ENCODE data around the gene CRYBG2.
"Not testable (repeated sequence)": the region's sequence is repeated elsewhere in the genome, so short reads cannot be mapped to it uniquely, and the experiment has no call there.

Gene CRYBG2

GRCh38 chr1:26353976-26354820, at the start of gene CRYBG2:
Gene CRYBG2, minus strand, starts transcription at chr1:26354130. Its CDS starts 7,473 bp downstream, at chr1:26346657.
- no peak within 1 kb of the TSS for H3K27ac Mint-ChIP-seq
- no peaks in the 10 kb centered on the region for H3K9me3 Mint-ChIP-seq
- H3K36me3 Mint-ChIP-seq (ENCODE audit: low read depth) = no peaks in the 10 kb centered on the region
- peaks cover 11% of the 10 kb centered on the region for H3K4me1 Mint-ChIP-seq (ENCODE audit: low read depth)
- H3K27me3 Mint-ChIP-seq = peaks cover 5% of the 10 kb centered on the region
- H3K4me3 Mint-ChIP-seq = no peak within 1 kb of the TSS

DNA sequence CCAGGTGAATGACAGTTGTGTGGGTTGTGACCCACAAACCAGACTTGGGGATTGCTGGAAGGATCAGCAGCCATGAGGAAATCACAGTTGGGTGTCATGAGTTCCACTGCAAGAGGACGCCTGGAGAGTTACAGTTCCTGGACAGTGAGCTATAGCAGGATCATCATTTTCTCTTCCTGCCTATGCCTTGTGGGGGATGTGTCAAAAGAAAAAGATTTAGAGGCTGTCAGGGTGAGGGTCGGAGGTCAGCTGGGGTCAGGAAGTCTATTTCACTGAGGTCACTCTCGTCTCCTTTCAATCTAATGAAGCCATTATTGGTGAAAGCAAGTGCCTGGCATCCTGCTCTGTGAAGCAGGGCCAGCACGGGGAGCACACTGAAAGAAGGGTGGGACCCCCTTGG, 49.7 kb upstream of the CRYBG2 start:
- Mint-ChIP-seq H3K4me1 (ENCODE audit: low read depth) (peaks cover 3% of the 10 kb centered on the region), H3K36me3 (ENCODE audit: low read depth) (no peaks in the 10 kb centered on the region), H3K4me3 (no peak overlapping the region), H3K27me3 (peaks cover 34% of the 10 kb centered on the region), H3K9me3 (no peaks in the 10 kb centered on the region), H3K27ac (no peak overlapping the region)

- Mint-ChIP-seq H3K9me3 (no peaks in the 10 kb centered on the region), H3K4me1 (ENCODE audit: low read depth) (no peaks in the 10 kb centered on the region), H3K4me3 (no peak overlapping the region), H3K27ac (no peak overlapping the region), H3K27me3 (peaks cover 30% of the 10 kb centered on the region), H3K36me3 (ENCODE audit: low read depth) (no peaks in the 10 kb centered on the region)
Measured at GRCh38 chr1:26401891-26402290, 48.0 kb upstream of the CRYBG2 start.

GRCh38 chr1:26399034-26399433, 45.1 kb upstream of the CRYBG2 start:
- H3K27ac Mint-ChIP-seq = no peak overlapping the region
- no peaks in the 10 kb centered on the region for H3K9me3 Mint-ChIP-seq

DNA sequence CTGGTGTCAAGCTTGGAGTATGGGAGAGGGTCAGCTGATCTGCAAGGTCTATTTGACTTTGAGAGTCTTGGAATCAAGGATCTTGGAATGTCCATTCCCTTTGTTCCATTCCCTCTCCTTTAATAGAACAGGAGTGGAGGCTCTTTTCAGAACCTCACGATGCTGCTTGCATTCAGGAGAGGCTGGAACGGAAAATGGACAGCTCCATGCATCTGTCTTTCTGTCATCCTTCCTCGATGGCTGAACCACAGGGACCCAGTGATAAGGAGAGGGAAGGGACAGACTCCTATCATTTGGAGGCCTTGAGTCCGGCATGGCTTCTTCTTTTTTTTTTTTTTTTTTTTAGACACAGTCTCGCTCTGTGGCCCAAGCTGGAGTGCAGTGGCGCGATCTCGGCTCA, 41.8 kb upstream of the CRYBG2 start:
- Mint-ChIP-seq H3K4me1 (ENCODE audit: low read depth) (peaks cover 12% of the 10 kb centered on the region), H3K27me3 (no peaks in the 10 kb centered on the region), H3K9me3 (no peaks in the 10 kb centered on the region), H3K36me3 (ENCODE audit: low read depth) (no peaks in the 10 kb centered on the region), H3K4me3 (no peak overlapping the region), H3K27ac (no peak overlapping the region)

More at GRCh38 chr1:26399034-26399433, 45.1 kb upstream of the CRYBG2 start:
- Mint-ChIP-seq H3K4me3 (no peak overlapping the region), H3K4me1 (ENCODE audit: low read depth) (no peaks in the 10 kb centered on the region), H3K27me3 (peaks cover 13% of the 10 kb centered on the region), H3K36me3 (ENCODE audit: low read depth) (no peaks in the 10 kb centered on the region)

- Mint-ChIP-seq H3K27ac (peak overlapping the region; percentile 29), H3K27me3 (no peaks in the 10 kb centered on the region), H3K36me3 (ENCODE audit: low read depth) (no peaks in the 10 kb centered on the region), H3K4me1 (ENCODE audit: low read depth) (peaks cover 42% of the 10 kb centered on the region), H3K4me3 (no peak overlapping the region), H3K9me3 (no peaks in the 10 kb centered on the region)
Measured at GRCh38 chr1:26391450-26391849, 37.5 kb upstream of the CRYBG2 start.

GRCh38 chr1:26389604-26390247, 35.8 kb upstream of the CRYBG2 start:
- H3K4me1 Mint-ChIP-seq (ENCODE audit: low read depth) = peaks cover 58% of the 10 kb centered on the region
- no peak overlapping the region for H3K4me3 Mint-ChIP-seq
- H3K27me3 Mint-ChIP-seq = no peaks in the 10 kb centered on the region
- H3K36me3 Mint-ChIP-seq (ENCODE audit: low read depth) = no peaks in the 10 kb centered on the region
- H3K27ac Mint-ChIP-seq = peak overlapping the region; percentile 8
- H3K9me3 Mint-ChIP-seq = no peaks in the 10 kb centered on the region

- Mint-ChIP-seq H3K36me3 (ENCODE audit: low read depth) (no peaks in the 10 kb centered on the region), H3K9me3 (no peaks in the 10 kb centered on the region), H3K4me3 (no peak overlapping the region), H3K27me3 (no peaks in the 10 kb centered on the region), H3K4me1 (ENCODE audit: low read depth) (peaks cover 66% of the 10 kb centered on the region), H3K27ac (peak overlapping the region; percentile 23)
Measured at GRCh38 chr1:26388791-26389445, 35.0 kb upstream of the CRYBG2 start.

DNA sequence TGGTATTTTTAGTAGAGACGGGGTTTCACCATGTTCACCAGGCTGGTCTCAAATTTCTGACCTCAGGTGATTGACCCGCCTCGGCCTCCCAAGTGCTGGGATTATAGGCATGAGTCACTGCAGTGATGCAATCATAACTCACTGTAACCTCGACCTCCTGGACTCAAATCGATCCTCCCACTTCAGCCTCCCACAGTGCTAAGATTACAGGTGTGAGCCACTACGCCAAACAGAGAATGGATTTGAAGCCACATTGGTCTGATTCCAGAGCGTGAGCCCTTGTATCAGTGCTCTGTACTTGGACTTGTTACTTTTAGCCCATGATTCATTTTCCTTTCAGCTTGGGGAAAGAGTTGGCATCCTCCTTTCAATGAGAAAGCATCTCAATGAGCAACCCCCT, 33.5 kb upstream of the CRYBG2 start:
- Mint-ChIP-seq H3K4me1 (ENCODE audit: low read depth) (peaks cover 68% of the 10 kb centered on the region), H3K9me3 (no peaks in the 10 kb centered on the region), H3K27ac (no peak overlapping the region), H3K27me3 (no peaks in the 10 kb centered on the region), H3K4me3 (no peak overlapping the region), H3K36me3 (ENCODE audit: low read depth) (no peaks in the 10 kb centered on the region)

DNA sequence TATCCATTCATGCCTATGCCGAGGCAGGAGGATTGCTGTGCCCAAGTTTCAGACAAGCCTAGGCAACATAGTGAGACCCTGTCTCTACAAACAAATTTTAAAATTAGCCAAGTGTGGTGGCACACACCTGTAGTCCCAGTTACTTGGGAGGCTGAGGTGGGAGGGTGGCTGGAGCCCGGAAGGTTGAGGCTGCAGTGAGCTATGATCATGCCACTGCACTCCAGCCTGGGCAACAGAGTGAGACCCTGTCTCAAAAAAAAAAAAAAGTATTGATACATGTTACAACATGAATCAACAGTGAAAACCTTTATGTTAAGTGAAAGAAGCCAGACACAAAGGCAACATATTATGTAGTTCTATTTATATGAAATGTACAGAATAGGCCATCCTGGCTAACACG, 31.1 kb upstream of the CRYBG2 start:
- not testable (repeated sequence) for H3K4me3 Mint-ChIP-seq; H3K9me3 Mint-ChIP-seq; H3K27ac Mint-ChIP-seq; H3K36me3 Mint-ChIP-seq (ENCODE audit: low read depth); H3K27me3 Mint-ChIP-seq
- H3K4me1 Mint-ChIP-seq (ENCODE audit: low read depth) = peaks cover 58% of the 10 kb centered on the region

DNA sequence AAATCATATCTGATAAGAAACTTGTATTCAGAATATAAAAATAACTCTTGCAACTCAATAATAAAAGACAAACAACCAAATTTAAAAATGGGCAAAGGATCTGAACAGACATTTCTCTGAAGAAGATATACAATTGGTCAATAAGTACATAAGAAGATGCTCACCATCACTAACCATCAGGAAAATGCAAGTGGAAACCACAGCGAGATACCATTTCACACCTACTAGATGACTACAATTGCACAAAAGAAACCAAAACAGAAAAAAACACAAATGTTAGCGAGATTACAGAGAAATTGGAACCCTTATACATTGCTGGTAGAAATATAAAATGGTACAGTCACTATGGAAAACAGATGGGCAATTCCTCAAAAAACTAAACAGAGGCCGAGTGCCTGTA, 30.1 kb upstream of the CRYBG2 start:
- Mint-ChIP-seq H3K4me1 (ENCODE audit: low read depth) (peaks cover 54% of the 10 kb centered on the region), H3K36me3 (ENCODE audit: low read depth) (no peaks in the 10 kb centered on the region), H3K4me3 (no peak overlapping the region), H3K27ac (no peak overlapping the region), H3K9me3 (no peaks in the 10 kb centered on the region), H3K27me3 (no peaks in the 10 kb centered on the region)

- Mint-ChIP-seq H3K9me3 (peaks cover 5% of the 10 kb centered on the region), H3K4me1 (ENCODE audit: low read depth) (peaks cover 62% of the 10 kb centered on the region), H3K36me3 (ENCODE audit: low read depth) (no peaks in the 10 kb centered on the region), H3K27ac (peak overlapping the region; percentile 78), H3K27me3 (no peaks in the 10 kb centered on the region), H3K4me3 (peak overlapping the region; percentile 51)
Measured at GRCh38 chr1:26378879-26379251, 24.9 kb upstream of the CRYBG2 start.

GRCh38 chr1:26378088-26378878, 24.4 kb upstream of the CRYBG2 start:
- peaks cover 67% of the 10 kb centered on the region for H3K4me1 Mint-ChIP-seq (ENCODE audit: low read depth)
- H3K36me3 Mint-ChIP-seq (ENCODE audit: low read depth) = no peaks in the 10 kb centered on the region
- peaks cover 5% of the 10 kb centered on the region for H3K9me3 Mint-ChIP-seq
- peak overlapping the region; percentile 51 for H3K4me3 Mint-ChIP-seq
- no peaks in the 10 kb centered on the region for H3K27me3 Mint-ChIP-seq
- H3K27ac Mint-ChIP-seq = peak overlapping the region; percentile 78

GRCh38 chr1:26376050-26376449, 22.1 kb upstream of the CRYBG2 start:
- peak overlapping the region; percentile 52 for H3K27ac Mint-ChIP-seq
- peaks cover 5% of the 10 kb centered on the region for H3K9me3 Mint-ChIP-seq
- H3K36me3 Mint-ChIP-seq (ENCODE audit: low read depth) = peaks cover 1% of the 10 kb centered on the region
- H3K4me3 Mint-ChIP-seq = no peak overlapping the region
- peaks cover 89% of the 10 kb centered on the region for H3K4me1 Mint-ChIP-seq (ENCODE audit: low read depth)
- no peaks in the 10 kb centered on the region for H3K27me3 Mint-ChIP-seq

Measured in stimulated activated naive CD8-positive, alpha-beta T cell treated with anti-CD3 and anti-CD28 coated beads, Interleukin-15, Interleukin-2, amounts not matched to agents 100 ng/mL and 50 ng/mL, for 24 hours (primary cell).